ENCODE measurements around the gene AFF2.

GRCh38 chrX:148572337-148572736 is 71.9 kb downstream of the AFF2 start:
- TF ChIP-seq CTCF (IDR thresholded peaks at IDR 0.05) (no peak), POLR2A (IDR thresholded peaks at IDR 0.05) (no peak)
